VCaP (cell line): Measurements from ENCODE around the gene TPRN.

Experiments used
- H3K27ac ChIP-seq: fragments of 450-650 bp; 2 replicates; pipeline ENCODE4 v1.5.1; 2017
- CTCF ChIP-seq: fragments of 450-650 bp; conservative IDR thresholded peaks from 2 replicates; pipeline ENCODE4 v1.5.1; 2017; ENCODE audit warnings: mild to moderate bottlenecking, moderate library complexity

The TPRN gene

GRCh38 chr9:137228968-137229896 is 28.7 kb upstream of the TPRN start:
- peak overlapping the region; percentile 97; the same call in 1 of the 2 replicates for H3K27ac ChIP-seq
- no peak for TF ChIP-seq CTCF

GRCh38 chr9:137228506-137228967 is 28.0 kb upstream of the TPRN start:
- no peak for TF ChIP-seq CTCF

GRCh38 chr9:137227853-137228505 is 27.4 kb upstream of the TPRN start:
- peak overlapping the region; percentile 97 for H3K27ac ChIP-seq
- no peak for TF ChIP-seq CTCF

More at GRCh38 chr9:137228506-137228967, 28.0 kb upstream of the TPRN start:
- H3K27ac ChIP-seq = peak overlapping the region; percentile 97; the same call in 1 of the 2 replicates

- TF ChIP-seq CTCF = peak; percentile 90
- H3K27ac ChIP-seq = peak within 1 kb of the TSS; percentile 97
These were observed 26.7 kb upstream of the TPRN start, which contains the start of gene RNF224 for GRCh38 chr9:137227054-137227852. RNF224 (plus strand) TSS chr9:137227502; CDS start chr9:137228336, 834 bp downstream.

GRCh38 chr9:137226338-137227053 is 26.0 kb upstream of the TPRN start:
- H3K27ac ChIP-seq = peak overlapping the region; percentile 97
- TF ChIP-seq CTCF = no peak

- TF ChIP-seq CTCF = no peak
- peak overlapping the region; percentile 97 for H3K27ac ChIP-seq
These were observed 25.3 kb upstream of the TPRN start for GRCh38 chr9:137225699-137226331.
